Skeletal muscle tissue (tissue), 4 donors: ENCODE results near the gene PKD2. TPM values are rescaled to one million over a fixed set of nuclear protein-coding genes. Genes with fewer than 3 reads are reported as not detected.

Experiments
- H3K27ac ChIP-seq: one replicate; pipeline ENCODE4 v1.7.0; 2013; ENCODE audit warnings: mild to moderate bottlenecking, low read depth, low read length, inconsistent platforms
- H3K27me3 ChIP-seq, 3 donors: one replicate each; pipeline ENCODE4 v1.7.0; 2013; ENCODE audit warnings: low read length in 3 of 3; ENCODE audit not compliant: control insufficient read depth in 3 of 3, insufficient read depth in 3 of 3
- H3K36me3 ChIP-seq, 3 donors: one replicate each; pipeline ENCODE4 v1.7.0; 2013; ENCODE audit warnings: low read length in 3 of 3; ENCODE audit not compliant: control insufficient read depth in 3 of 3, insufficient read depth in 3 of 3
- H3K4me1 ChIP-seq, 3 donors: one replicate each; pipeline ENCODE4 v1.7.0; 2013; ENCODE audit warnings: low read length in 3 of 3, mild to moderate bottlenecking in 3 of 3; ENCODE audit not compliant: control insufficient read depth in 3 of 3, insufficient read depth in 3 of 3
- H3K4me3 ChIP-seq, 3 donors: one replicate each; pipeline ENCODE4 v1.7.0; 2013; ENCODE audit warnings: low read length in 3 of 3
- H3K9ac ChIP-seq, 3 donors: one replicate each; pipeline ENCODE4 v1.7.0; 2013; ENCODE audit warnings: low read length in 3 of 3, mild to moderate bottlenecking in 3 of 3, moderate library complexity in 2 of 3, low read depth in 1 of 3
- H3K9me3 ChIP-seq, 3 donors: one replicate each; pipeline ENCODE4 v1.7.0; 2013; ENCODE audit warnings: low read length in 3 of 3; ENCODE audit not compliant: control insufficient read depth in 3 of 3
- total RNA-seq: library from RNA; depleted of rRNA; stranded (reverse); fragments of >200 nt; gene quantifications from one replicate; pipeline ENCODE4 v1.2.3, GENCODE V29; 2014
- donor health status: Osteomylitis.

PKD2 gene
- total RNA-seq, 1 donor from 2014 or later: 36.0 TPM

GRCh38 chr4:88037447-88037846 is 30.0 kb downstream of the PKD2 start:
- no peak overlapping the region for H3K27ac ChIP-seq
- no peak overlapping the region for H3K4me3 ChIP-seq
- no peaks in the 10 kb centered on the region for H3K27me3 ChIP-seq
- H3K9ac ChIP-seq: no peak overlapping the region
- no peaks in the 10 kb centered on the region for H3K9me3 ChIP-seq
- peaks cover 18 to 56% (median 38%) of the 10 kb centered on the region in 3 donors for H3K36me3 ChIP-seq
- H3K4me1 ChIP-seq: no peaks in the 10 kb centered on the region

- H3K27ac ChIP-seq: no peak overlapping the region
- H3K4me1 ChIP-seq: no peaks in the 10 kb centered on the region
- no peak overlapping the region for H3K4me3 ChIP-seq
- peaks cover 18 to 58% (median 38%) of the 10 kb centered on the region in 3 donors for H3K36me3 ChIP-seq
- H3K9ac ChIP-seq: no peak overlapping the region
- H3K27me3 ChIP-seq: no peaks in the 10 kb centered on the region
- no peaks in the 10 kb centered on the region for H3K9me3 ChIP-seq
Observed at GRCh38 chr4:88037936-88038335, 30.5 kb downstream of the PKD2 start.

- H3K9ac ChIP-seq: no peak overlapping the region
Observed at GRCh38 chr4:88040707-88041106, 33.3 kb downstream of the PKD2 start.

GRCh38 chr4:88041626-88042025 is 34.2 kb downstream of the PKD2 start:
- Histone ChIP-seq H3K4me1 (peaks cover 0 to 2% (median 0%) of the 10 kb centered on the region in 3 donors), H3K9me3 (no peaks in the 10 kb centered on the region), H3K4me3 (no peak overlapping the region), H3K36me3 (peaks cover 20 to 57% (median 49%) of the 10 kb centered on the region in 3 donors), H3K9ac (no peak overlapping the region), H3K27ac (no peak overlapping the region), H3K27me3 (no peaks in the 10 kb centered on the region)

More at GRCh38 chr4:88040707-88041106, 33.3 kb downstream of the PKD2 start:
- H3K9me3 ChIP-seq: no peaks in the 10 kb centered on the region
- H3K27ac ChIP-seq: no peak overlapping the region
- peaks cover 0 to 2% (median 0%) of the 10 kb centered on the region in 3 donors for H3K4me1 ChIP-seq
- H3K27me3 ChIP-seq: no peaks in the 10 kb centered on the region
- H3K36me3 ChIP-seq: peaks cover 20 to 64% (median 49%) of the 10 kb centered on the region in 3 donors
- no peak overlapping the region for H3K4me3 ChIP-seq

- peaks cover 20 to 46% (median 44%) of the 10 kb centered on the region in 3 donors for H3K36me3 ChIP-seq
- no peak overlapping the region for H3K27ac ChIP-seq
- H3K4me3 ChIP-seq: no peak overlapping the region
- H3K9me3 ChIP-seq: no peaks in the 10 kb centered on the region
- no peaks in the 10 kb centered on the region for H3K27me3 ChIP-seq
- no peak overlapping the region for H3K9ac ChIP-seq
- H3K4me1 ChIP-seq: peaks cover 0 to 2% (median 0%) of the 10 kb centered on the region in 3 donors
Observed at GRCh38 chr4:88043001-88043400, 35.6 kb downstream of the PKD2 start.

- Histone ChIP-seq H3K9me3 (no peaks in the 10 kb centered on the region), H3K27ac (no peak overlapping the region), H3K27me3 (no peaks in the 10 kb centered on the region), H3K9ac (no peak overlapping the region), H3K4me1 (peaks cover 0 to 2% (median 0%) of the 10 kb centered on the region in 3 donors), H3K4me3 (no peak overlapping the region), H3K36me3 (peaks cover 14 to 39% (median 37%) of the 10 kb centered on the region in 3 donors)
Observed at GRCh38 chr4:88043586-88044340, 36.3 kb downstream of the PKD2 start.

GRCh38 chr4:88045021-88045420 is 37.6 kb downstream of the PKD2 start:
- Histone ChIP-seq H3K9ac (no peak overlapping the region), H3K4me3 (no peak overlapping the region), H3K4me1 (peaks cover 0 to 2% (median 0%) of the 10 kb centered on the region in 3 donors), H3K9me3 (no peaks in the 10 kb centered on the region), H3K27ac (no peak overlapping the region), H3K27me3 (no peaks in the 10 kb centered on the region), H3K36me3 (peaks cover 10 to 31% (median 27%) of the 10 kb centered on the region in 3 donors)

GRCh38 chr4:88054229-88054628 is 46.8 kb downstream of the PKD2 start:
- Histone ChIP-seq H3K27me3 (no peaks in the 10 kb centered on the region), H3K4me1 (no peaks in the 10 kb centered on the region), H3K4me3 (no peak overlapping the region), H3K36me3 (peaks cover 0 to 15% (median 5%) of the 10 kb centered on the region in 3 donors), H3K9ac (no peak overlapping the region), H3K27ac (no peak overlapping the region), H3K9me3 (no peaks in the 10 kb centered on the region)

GRCh38 chr4:88054901-88055300 is 47.5 kb downstream of the PKD2 start:
- Histone ChIP-seq H3K9me3 (no peaks in the 10 kb centered on the region), H3K27ac (no peak overlapping the region), H3K36me3 (peaks cover 0 to 15% (median 5%) of the 10 kb centered on the region in 3 donors), H3K4me1 (no peaks in the 10 kb centered on the region), H3K4me3 (no peak overlapping the region), H3K9ac (no peak overlapping the region), H3K27me3 (no peaks in the 10 kb centered on the region)

GRCh38 chr4:88058295-88058694 is 50.9 kb downstream of the PKD2 start:
- Histone ChIP-seq H3K27me3 (no peaks in the 10 kb centered on the region), H3K4me1 (no peaks in the 10 kb centered on the region), H3K27ac (no peak overlapping the region), H3K36me3 (peaks cover 0 to 8% (median 5%) of the 10 kb centered on the region in 3 donors), H3K9ac (no peak overlapping the region), H3K4me3 (no peak overlapping the region), H3K9me3 (no peaks in the 10 kb centered on the region)
